Lower lobe of right lung (tissue), 2 donors: ENCODE data around the gene CEP131. TPM values are rescaled to one million over a fixed set of nuclear protein-coding genes. Genes with fewer than 3 reads are reported as not detected.
A peak's percentile ranks its signal among the peaks of the same experiment; 100 is the strongest.
"Not testable (repeated sequence)": the region's sequence is repeated elsewhere in the genome, so short reads cannot be mapped to it uniquely, and the experiment has no call there.

Source experiments
- ATAC-seq, 2 donors: fragments of 200-7000 bp; cut with Tn5 transposase; one replicate each; pipeline ENCODE4 v1.9.1; 2020 to 2022; ENCODE audit warnings: mild to moderate bottlenecking in 2 of 2, moderate library complexity in 2 of 2
- DNase-seq: peaks from one replicate; pipeline ENCODE4 v3.0.0-alpha.2; 2020
- H3K27ac ChIP-seq: fragments of 200-600 bp; one replicate; pipeline ENCODE4 v1.8.0; 2022
- H3K27me3 ChIP-seq: fragments of 200-600 bp; one replicate; pipeline ENCODE4 v1.8.0; 2022; ENCODE audit warnings: low read depth
- H3K36me3 ChIP-seq: fragments of 200-600 bp; one replicate; pipeline ENCODE4 v1.8.0; 2022; ENCODE audit warnings: mild to moderate bottlenecking
- H3K4me1 ChIP-seq: fragments of 200-600 bp; one replicate; pipeline ENCODE4 v1.8.0; 2022
- H3K4me3 ChIP-seq: fragments of 200-600 bp; one replicate; pipeline ENCODE4 v1.8.0; 2022; ENCODE audit warnings: mild to moderate bottlenecking
- H3K9me3 ChIP-seq: fragments of 200-600 bp; one replicate; pipeline ENCODE4 v1.8.0; 2022
- intact Hi-C: fragments of 100-400 bp; cut with DNase I; formaldehyde crosslinking; loops from one replicate; pipeline ENCODE4 v1.11.0; 2022
- total RNA-seq: library from RNA; stranded (reverse); fragmentation: NEBNext Ultra II Directional; extraction: Animal tissue kit (Norgen Biotek cat#: 25700); gene quantifications from one replicate; pipeline ENCODE4 v1.2.1, GENCODE V29; 2021
- TF ChIP-seq, protein P1 (sequence below): fragments of 200-600 bp; IDR thresholded peaks from one replicate; pipeline ENCODE4 v1.8.0; 2022; ENCODE audit warnings: antibody characterized with exemption, mild to moderate bottlenecking
- donor health status: DM: no; HTN: yes; CAD: no; lungs with severe emphysema.

The CEP131 gene
- total RNA-seq, 1 donor from 2014 or later, result 8.3 TPM

DNA sequence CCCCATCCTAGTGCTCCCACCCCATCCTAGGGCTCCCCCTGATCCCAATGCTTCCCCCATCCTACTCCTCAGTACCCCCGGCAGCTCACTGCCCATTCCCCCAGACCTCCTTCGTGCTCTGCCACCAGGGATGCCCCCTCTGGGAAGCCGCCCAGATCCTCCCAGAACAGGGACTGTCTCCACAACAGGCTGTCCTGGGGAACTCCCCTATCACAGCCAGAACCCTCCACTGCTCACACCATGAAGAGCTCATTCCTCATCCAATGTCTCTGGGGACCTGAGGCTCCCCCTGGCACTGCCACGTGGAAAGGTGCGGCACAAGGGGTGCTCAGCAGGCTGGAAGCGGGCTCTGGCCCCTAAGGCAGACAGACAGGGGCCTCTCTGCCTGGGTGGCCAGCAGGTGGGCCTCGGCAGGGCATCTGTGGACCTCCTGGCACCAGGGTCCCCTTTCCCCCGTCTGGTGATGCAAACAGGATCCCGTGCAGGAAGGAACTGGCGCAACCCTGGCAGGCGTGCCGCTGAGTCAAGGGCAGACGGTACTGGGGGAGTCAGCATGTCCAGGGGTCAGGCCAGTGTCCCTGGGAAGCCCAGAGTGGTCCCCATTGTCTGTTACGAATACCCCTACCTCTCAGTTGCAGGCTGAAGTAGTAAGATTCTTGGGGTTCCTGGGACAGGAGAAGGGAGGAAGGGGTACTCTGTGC lies 72.2 kb downstream of the CEP131 start:
- DNase-seq, result peak; percentile 82
- H3K9me3 ChIP-seq, result no peaks in the 10 kb centered on the region
- peak overlapping the region; percentile 53 for H3K27ac ChIP-seq
- intact Hi-C loops, result no loop called here
- TF ChIP-seq, protein P1, sequence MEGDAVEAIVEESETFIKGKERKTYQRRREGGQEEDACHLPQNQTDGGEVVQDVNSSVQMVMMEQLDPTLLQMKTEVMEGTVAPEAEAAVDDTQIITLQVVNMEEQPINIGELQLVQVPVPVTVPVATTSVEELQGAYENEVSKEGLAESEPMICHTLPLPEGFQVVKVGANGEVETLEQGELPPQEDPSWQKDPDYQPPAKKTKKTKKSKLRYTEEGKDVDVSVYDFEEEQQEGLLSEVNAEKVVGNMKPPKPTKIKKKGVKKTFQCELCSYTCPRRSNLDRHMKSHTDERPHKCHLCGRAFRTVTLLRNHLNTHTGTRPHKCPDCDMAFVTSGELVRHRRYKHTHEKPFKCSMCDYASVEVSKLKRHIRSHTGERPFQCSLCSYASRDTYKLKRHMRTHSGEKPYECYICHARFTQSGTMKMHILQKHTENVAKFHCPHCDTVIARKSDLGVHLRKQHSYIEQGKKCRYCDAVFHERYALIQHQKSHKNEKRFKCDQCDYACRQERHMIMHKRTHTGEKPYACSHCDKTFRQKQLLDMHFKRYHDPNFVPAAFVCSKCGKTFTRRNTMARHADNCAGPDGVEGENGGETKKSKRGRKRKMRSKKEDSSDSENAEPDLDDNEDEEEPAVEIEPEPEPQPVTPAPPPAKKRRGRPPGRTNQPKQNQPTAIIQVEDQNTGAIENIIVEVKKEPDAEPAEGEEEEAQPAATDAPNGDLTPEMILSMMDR, result no peak
- no peaks in the 10 kb centered on the region for H3K36me3 ChIP-seq
- peak overlapping the region; percentile 6 for H3K4me3 ChIP-seq
- ATAC-seq, result peak; percentile 54 to 68
- H3K27me3 ChIP-seq, result peaks cover 4% of the 10 kb centered on the region
- H3K4me1 ChIP-seq, result peaks cover 12% of the 10 kb centered on the region

DNA sequence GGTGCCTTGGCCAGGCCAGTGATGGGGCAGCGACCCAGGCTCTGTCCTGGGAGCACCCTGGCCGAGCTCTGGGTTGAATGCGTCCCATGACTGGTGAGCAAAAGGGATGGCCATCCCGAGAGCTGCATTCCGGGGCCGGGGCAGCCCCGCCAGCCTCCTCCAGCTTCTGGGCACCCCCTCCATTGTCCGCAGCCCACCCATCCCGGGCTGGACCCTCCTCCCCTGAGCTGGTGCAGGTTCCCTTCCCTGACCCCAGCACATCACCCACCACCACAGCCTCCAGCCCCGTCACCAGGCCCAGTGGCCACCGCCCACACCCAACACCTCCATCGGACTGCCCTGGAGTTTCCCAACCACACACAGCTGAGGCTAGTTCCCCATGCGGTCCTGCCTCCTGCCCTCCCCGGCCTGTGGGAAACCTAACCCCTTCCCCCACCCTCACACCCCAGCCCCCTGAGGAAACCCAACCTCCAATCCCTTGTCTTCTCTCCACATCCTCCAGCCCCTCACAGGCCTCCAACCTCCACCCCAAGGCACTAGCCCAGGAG lies 73.7 kb downstream of the CEP131 start:
- intact Hi-C loops, result no loop called here
- peak; percentile 76 for DNase-seq
- Histone ChIP-seq H3K4me3 (no peak overlapping the region), H3K27me3 (peaks cover 4% of the 10 kb centered on the region), H3K36me3 (no peaks in the 10 kb centered on the region), H3K9me3 (no peaks in the 10 kb centered on the region), H3K27ac (no peak overlapping the region), H3K4me1 (peaks cover 12% of the 10 kb centered on the region)
- ATAC-seq, result peak; percentile 55 to 72
- TF ChIP-seq, protein P1, result no peak

DNA sequence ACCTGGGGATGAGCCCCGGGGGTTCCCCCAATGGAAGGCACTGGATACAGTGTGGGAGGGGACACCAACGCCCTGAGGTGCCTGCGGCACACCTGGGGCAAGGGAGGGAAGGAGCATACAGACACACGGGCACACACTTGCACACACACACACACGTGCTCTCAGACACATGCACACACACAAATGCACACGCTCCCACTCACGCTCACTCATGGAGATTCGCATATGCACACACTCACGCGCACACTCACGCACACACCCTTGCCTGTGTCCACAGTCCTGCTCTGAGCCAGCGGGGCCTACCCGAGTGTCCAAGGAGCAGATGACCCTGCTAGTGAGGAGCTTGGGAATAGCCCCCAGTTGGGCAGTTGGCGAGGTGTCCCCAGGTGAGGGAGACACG lies 74.2 kb downstream of the CEP131 start:
- ATAC-seq (no peak), DNase-seq (no peak)
- Histone ChIP-seq H3K4me3 (no peak overlapping the region), H3K9me3 (no peaks in the 10 kb centered on the region), H3K27ac (no peak overlapping the region), H3K27me3 (peaks cover 4% of the 10 kb centered on the region), H3K36me3 (no peaks in the 10 kb centered on the region), H3K4me1 (peaks cover 12% of the 10 kb centered on the region)
- TF ChIP-seq, protein P1, result no peak
- intact Hi-C loops, result no loop called here

DNA sequence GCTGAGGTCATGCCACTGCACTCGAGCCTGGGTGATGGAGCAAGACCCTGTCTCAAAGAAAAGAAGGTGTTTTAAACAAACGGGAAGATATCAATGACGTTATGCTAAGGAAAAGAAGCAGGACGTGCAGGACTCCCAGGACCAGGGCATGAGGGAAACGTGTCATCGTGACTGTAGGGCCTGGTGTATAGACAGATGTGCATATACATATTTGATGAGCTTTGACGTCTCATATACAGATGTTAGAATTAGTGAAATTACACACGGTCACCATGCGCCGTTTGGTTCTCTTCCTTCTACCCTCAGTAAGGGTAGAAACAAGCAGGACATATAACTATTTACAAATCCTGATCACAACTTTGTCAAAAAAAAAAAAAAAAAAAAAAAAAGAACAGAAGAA lies 75.1 kb downstream of the CEP131 start:
- Histone ChIP-seq H3K4me3 (no peak overlapping the region), H3K4me1 (peaks cover 17% of the 10 kb centered on the region), H3K27ac (no peak overlapping the region), H3K36me3 (no peaks in the 10 kb centered on the region), H3K9me3 (no peaks in the 10 kb centered on the region), H3K27me3 (peaks cover 4% of the 10 kb centered on the region)
- TF ChIP-seq, protein P1, result no peak
- DNase-seq (no peak), ATAC-seq (no peak)
- intact Hi-C loops, result no loop called here

DNA sequence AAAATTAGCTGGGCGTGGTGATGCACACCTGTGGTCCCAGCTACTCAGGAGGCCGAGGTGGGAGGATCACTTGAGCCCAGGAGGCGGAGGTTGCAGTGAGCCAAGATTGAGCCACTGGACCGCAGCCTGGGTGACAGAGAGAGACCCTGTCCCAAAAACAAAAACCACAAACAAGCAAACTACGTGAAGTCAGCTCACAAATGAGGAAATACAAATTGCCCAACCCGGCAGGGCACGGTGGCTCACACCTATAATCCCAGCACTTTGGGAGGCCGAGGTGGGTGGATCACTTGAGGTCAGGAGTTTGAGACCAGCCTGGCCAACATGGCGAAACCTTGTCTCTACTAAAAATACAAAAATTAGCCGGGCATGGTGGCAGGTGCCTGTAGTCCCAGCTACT lies 76.6 kb downstream of the CEP131 start:
- DNase-seq, H3K4me3 ChIP-seq, ATAC-seq, H3K9me3 ChIP-seq, H3K27me3 ChIP-seq, H3K27ac ChIP-seq, intact Hi-C loops, H3K36me3 ChIP-seq: not testable (repeated sequence)
- peaks cover 22% of the 10 kb centered on the region for H3K4me1 ChIP-seq

DNA sequence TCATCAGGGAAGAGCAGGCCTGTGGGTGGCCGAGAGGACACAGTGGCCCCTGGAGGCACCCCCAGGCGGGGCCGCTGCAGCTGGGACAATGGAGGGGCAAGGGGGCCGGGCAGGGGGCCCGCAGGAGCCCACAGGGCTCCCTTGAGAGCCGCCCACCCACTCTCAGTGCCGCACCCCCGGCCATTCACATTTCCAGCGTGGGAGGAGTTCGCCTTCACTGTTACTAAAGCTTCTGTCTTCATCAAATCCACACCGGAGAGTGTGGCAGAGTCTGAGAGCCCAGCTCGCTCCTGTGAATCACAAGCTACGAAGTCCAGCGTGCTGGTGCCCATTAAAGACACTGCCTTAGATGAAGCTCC lies 78.4 kb downstream of the CEP131 start:
- TF ChIP-seq, protein P1, result no peak
- no peak for ATAC-seq
- intact Hi-C loops, result no loop called here

More for the DNA sequence above, 78.4 kb downstream of the CEP131 start:
- Histone ChIP-seq H3K4me3 (no peak overlapping the region), H3K9me3 (no peaks in the 10 kb centered on the region), H3K27me3 (no peaks in the 10 kb centered on the region), H3K4me1 (peaks cover 9% of the 10 kb centered on the region), H3K27ac (no peak overlapping the region), H3K36me3 (no peaks in the 10 kb centered on the region)
- DNase-seq, result no peak
